Stimulated activated naive CD4-positive, alpha-beta T cell (primary cell): ENCODE data around the gene RPGR.

Source experiments
- DNase-seq, 6 experiments: peaks; one replicate each; lab custom pipeline; 2025; lab: John Stamatoyannopoulos, UW

RPGR gene

DNA sequence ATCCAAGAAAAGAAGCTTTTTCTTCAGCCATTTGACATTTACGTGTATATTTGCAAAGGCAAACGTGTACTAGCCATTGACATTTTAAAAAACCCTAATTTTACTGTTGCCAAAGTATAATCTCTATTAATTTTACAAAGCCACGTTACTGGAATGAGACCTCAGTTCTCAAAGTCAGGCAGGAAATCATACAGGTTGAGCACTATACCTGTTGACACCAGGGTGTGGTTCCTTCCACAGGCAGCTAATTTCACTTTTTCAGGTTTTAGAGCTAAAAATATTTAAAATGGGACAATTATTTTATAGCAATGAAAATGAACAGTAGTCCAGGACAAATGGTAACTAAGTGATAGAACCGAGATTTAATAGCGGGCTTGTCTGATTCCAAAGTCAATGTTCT, 6.5 kb downstream of the RPGR start:
- DNase-seq = no peak

DNA sequence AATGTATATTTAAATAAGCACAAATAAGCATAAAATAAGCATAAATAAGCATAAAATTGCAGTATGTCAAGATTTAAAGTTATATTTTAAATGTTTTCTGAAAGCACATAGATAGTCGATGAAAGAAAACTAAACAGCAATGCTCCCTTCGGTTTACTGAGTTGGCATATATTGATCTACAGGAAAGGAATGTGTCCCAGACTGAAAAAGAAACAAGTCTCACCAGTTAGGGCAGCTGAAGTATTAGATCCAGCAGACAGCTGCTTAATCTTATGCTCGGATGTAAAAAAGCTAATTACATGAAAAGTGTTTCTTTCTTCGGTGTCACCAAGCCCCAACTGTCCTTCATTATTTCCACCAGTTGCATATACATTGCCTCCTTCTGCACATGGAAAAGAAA, 8.7 kb downstream of the RPGR start:
- no peak for DNase-seq

DNA sequence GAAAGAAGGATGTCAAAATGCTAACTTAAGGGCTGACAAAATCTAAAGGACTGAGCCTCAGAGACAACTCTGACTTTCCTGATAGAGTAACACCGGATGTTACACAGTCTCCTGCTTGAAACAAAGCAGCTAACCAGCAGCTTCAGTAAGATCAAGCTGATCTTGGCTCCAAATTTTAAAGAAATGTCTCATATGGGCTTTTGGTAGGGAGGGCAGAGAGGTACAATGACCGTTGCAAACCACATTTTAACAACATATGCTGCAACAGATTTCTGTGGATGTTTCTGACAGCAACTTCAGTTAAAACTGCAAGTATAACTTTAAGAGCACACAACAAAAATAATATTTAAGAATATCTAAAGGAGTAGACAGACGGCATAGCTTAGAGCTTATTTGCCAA, 9.1 kb downstream of the RPGR start:
- DNase-seq = no peak

DNA sequence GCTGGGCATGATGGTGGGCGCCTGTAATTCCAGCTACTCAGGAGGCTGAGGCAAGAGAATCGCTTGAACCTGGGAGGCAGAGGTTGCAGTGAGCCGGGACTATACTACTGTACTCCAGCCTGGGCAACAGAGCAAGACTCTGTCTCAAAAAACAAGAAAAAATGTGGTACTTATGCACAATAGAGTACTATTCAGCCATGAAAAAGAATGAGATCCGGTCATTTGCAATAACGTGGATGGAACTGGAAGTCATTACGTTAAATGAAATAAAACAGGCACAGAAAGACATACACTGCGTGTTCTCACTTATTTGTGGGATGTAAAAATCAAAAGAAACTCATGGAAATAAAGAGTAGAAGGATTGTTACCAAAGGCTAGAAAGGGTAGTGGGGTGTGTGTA, 12.1 kb downstream of the RPGR start:
- no peak for DNase-seq

DNA sequence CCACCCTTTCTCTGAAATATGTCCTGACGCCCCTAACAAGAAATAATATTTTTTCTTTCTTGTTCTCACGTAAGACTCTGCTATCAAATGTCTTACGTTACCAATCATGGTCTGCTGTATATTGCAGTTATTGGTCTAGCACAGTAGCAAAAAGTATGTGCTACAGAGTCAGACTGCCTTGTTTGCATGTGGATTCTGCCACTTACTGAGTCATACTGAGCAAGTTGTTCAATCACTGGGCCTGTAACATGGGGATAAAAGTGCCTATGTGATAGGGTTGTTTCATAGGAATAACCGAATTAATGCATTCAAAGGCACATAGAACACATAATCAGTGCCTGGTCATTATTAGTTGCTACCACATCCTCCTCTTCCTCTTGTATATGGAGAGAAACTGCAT, 14.1 kb downstream of the RPGR start:
- no peak for DNase-seq

DNA sequence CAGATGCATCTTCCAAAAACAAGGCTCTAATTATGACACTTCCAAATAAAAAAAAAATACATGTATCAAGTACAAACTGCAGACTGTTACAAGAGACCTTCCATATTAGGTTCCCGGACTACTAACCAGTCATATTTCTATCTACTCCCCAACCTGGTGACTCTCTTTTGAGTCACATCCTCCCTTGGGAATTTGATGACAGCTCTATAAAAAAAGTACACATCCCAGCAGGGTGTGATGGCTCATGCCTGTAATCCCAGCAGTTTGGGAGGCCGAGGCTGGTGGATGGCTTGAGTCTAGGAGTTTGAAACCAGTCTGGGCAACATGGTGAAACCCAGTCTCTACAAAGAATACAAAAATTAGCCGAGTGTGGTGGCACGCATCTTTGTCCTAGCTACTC, 14.9 kb downstream of the RPGR start:
- DNase-seq = no peak

DNA sequence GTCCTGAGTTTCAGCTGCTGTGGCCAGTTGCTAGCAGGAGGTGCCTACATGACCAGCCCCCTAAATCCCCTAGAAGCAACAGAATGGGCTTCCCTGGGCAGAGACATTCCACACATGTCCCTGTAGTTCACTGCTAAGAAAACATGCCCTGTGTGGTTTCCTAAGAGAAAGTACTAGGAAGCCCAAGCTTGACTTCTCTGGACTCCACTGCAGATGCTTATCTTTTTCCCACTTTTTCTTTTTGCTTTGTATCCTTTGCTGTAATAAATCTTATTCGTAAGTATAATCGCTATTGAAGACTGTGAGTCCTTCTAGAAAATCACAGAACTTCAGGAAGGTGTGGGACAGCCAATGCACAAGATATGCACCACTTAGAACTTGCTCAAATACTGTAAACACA, 15.6 kb downstream of the RPGR start:
- DNase-seq = no peak

DNA sequence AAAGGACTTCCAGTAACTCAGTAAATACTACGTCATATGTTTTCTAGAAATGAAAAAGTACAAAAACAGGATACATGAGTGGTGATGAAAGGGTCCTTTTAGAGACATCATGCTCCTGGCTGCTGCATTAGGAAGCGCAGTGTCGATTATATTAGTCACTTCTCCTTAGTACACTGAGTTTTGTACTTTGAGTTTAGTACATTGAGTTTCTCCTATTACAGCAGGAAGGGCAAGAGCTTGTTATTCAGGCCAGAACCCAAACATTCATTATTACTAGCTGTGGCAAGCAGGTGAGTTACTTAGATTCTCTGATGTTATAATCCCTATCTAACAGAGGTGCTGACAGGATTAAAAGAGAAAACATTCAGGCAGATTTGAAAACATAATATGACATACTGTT, 21.3 kb downstream of the RPGR start:
- DNase-seq = no peak

DNA sequence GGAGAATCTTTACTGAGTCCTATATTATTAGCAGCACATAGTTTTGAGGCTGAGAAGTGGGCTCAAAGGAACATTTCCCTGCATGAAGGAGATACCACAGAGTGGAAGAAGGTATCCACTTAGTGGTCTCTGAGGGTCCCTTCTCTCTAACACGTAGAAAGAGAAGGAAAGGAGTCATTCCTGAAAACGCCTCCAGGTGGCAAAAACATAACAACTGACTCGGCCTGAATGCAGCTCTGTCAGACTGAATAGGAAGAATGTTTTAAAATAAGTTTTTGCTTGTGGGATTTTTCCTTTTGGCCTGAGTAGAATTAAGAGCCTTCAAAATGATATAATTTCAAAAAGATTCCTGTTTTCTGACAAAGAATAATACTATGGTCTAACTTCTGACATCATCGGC, 23.3 kb downstream of the RPGR start:
- DNase-seq = no peak

DNA sequence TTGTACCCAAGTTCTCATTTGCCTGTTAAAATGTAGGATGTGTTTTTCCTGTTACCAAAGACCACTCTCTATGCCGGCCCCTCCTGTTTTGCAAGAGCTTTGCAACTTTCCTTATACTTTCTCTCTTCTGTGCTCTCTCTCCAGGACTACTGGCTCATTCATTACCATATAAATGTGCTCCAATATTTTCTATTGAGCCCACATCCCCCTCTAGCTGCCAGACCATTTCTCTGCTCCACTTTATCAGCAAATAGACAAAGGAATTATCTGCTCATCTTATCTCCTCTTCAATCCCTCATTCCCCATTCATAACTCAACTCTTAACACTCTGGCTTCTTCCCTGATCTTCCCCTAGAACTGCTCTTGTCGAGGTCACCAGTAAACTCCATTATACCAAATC, 33.6 kb downstream of the RPGR start:
- DNase-seq = no peak

DNA sequence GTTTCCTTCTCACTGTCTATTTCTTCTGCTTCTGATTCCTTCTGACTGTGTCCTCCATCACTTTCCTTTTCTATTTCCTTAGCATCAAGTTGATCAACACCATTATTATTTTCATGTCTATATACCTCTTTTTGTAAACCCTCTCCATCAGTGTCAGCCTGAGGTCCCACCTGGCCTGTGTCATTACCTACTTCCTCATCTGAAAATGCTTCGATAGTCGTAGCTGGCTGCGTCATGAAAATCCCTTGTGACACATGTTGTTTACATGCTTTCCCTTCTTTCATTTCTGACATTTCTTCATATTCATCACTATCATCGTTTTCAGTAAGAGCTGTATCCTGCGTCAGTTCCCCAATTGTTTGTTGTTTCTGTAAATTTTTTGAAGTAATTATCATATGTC, 39.6 kb downstream of the RPGR start:
- no peak for DNase-seq

DNA sequence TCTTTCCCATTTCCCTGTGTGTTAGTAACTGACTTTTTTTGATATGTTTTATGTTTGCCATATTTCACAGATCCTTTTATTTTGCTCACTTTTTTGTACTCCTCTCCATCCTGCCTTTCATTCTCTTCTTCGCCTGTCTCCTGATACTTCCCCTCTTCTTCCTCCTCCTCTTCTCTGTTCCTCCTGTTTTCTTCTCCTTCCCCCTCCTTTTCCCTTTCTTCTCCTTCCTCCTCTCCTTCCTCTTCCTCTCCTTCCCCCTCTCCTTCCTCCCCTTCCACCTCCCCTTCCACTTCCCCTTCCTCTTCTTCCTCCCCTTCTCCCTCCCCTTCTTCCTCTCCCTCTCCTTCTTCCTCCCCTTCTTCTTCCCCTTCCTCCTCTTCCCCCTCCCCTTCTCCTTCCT, 41.7 kb downstream of the RPGR start:
- no peak for DNase-seq

DNA sequence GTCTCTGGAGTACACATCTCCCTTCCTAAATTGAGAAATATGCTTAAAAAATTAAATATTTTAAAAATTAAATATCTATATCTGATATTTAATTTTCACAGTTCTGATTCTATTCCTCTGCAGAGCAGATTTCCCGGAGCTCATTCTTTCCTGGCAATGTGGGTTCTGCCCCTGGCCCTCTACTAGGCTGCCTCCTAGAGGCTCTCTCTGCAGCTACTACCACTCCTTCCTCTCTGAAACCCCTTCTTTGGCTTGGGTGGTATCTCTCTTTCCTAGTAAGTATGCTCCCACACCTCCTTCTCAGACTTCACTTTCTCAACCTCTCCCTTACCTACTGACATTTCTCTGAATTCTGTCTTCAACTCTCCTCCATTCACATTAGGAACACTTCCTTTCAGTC, 45.3 kb downstream of the RPGR start:
- no peak for DNase-seq

DNA sequence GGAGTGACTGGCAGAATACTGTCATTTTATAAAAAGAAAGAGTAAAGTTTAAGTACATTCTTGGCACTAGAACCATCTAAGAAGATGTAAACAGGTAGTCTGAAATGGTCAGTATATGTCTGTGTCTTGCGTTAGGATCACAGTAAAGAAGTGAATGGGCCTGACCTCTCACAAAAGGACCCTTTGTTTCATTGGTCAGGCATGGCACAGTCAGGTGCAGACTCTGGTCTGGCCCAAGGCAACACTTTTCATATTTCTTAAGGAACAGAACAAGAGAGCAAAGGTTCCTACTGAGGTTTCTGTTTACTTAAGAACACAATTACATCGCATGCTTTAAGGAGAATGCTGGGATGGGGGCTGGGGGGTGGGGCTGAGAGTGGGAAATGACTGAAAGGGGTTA, 48.1 kb downstream of the RPGR start:
- no peak for DNase-seq

DNA sequence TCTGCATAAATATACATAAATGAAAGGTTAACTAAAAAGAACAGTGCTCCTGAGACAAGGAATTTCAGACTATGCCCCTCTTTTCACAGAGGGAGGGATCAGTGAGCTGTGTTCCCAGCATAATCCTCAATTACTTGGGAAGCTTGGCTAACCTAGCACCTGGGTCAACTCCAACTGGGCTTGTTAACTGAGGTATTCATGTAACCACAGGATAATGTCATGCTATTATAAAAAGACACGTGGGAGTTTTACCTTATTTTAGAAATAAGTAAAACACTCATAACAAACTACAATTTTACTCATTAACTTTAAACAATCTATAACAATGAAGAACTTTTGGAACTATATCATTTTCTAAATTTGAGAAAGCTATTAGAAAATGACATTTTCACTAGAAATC, 48.6 kb downstream of the RPGR start:
- DNase-seq = no peak

DNA sequence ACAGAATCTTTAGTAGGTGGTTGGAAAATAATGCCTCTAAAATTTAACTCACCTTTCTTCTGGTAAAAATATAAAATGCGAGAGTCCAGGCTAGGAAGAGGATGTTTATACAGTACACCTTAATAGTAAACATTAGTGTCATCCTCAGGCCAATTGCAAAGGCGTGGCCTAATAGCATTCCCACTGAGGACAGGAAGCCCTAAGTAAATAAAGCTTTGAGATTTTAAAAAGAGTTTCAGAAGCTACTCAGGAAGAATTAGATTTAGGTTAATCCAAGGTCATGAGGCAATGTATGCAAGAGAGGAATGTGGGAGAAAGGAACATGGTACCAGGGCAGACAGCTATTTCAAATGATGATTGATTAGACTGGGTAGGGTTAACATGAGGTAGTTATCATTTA, 49.5 kb downstream of the RPGR start:
- DNase-seq = no peak

DNA sequence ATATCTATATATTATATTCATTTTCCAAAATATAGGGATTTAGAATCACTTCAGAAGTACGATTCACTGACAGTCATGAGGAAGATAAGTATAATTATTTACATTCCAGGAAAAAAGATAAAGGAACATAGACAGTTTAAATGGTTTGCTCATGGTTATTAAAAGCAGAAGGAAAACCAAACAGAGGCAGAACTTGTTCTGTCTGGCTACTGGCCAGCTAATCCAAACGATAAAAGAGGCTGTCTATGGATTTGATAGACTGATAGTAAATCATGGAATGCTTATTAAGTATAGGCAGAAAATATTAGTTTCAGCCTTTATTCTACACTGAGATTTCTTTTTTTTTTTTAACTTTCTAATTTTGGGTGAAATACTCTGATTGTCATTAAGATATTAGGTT, 50.2 kb downstream of the RPGR start:
- DNase-seq = no peak

DNA sequence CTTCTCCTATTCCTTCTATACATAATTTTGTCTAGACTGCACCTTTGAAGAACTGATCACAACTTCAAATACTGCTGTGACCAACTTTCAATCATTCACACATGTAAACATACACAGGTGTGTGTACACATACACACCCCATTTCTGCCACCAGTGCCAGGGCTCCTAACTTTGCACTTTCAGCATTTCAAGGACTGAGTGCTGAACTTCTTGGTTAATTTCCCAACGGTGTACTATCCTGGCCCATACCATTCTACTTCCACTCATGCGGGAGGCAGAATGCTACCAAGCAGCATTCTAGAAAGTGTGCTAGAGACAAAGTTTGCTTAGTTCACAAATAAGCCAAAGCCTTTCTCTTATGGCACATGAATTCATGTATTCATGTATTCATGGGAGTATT, 51.2 kb downstream of the RPGR start:
- DNase-seq = no peak

DNA sequence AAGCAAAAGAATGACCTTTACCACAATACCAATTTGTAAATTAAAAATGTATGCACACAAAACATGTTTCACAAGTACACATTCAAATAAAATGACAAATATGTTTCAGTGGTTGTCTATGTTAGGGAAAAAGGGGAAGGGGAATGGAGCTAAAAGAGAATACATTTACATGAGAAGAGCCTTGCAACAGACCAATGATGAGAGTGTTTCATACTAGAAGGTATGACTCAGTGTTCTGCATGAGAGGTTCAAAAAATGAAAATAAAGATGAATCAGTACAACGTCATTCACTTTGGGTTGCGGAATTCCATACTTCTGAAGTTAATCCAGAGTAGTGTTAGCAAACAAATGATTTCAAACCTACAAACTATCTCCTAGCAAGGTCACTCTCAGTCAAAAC, 51.7 kb downstream of the RPGR start:
- no peak for DNase-seq

DNA sequence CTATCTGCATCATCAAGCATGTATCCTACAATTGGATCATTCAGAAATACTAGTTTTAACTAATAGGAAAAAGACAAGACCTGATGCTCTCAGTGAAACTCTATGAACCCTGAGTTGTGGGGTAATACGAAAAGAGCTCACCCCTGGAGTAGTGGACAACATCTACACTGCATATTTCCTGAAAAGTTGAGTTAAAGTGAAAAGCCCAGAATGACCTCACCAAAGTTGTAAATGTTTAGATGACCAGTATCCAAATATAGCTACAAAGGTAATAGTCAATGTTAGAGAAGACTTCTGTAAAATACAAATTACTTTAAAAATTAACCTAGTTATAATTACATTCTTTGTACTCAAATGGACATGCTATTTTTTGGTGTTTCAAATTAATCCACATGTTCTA, 53.9 kb downstream of the RPGR start:
- DNase-seq = no peak

DNA sequence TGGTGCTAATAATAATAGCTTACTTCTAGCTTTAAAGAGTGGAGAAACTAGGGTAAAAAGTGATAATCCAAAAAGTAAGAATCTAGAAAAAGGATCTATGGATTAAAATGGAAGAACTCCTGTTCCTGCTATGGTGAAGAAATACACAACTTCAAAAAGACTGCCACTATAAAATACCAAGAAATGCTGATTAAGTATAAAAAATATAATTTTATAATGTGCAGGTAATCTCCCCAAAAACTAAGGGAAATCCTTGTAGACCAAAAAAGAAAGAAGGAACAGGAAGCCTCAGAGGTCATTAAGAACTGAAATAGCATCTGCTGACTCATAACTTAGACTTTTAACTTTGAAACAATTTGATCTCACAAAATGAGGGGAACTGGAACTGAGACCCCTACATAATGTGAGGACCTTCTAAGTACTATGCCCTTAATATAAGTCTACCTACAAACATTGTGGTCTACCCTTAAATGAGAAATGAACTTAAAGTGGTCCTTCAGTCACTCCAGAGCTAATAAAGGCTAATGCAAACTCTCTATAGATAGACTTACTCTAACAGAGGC, 56.1 kb downstream of the RPGR start:
- no peak for DNase-seq

DNA sequence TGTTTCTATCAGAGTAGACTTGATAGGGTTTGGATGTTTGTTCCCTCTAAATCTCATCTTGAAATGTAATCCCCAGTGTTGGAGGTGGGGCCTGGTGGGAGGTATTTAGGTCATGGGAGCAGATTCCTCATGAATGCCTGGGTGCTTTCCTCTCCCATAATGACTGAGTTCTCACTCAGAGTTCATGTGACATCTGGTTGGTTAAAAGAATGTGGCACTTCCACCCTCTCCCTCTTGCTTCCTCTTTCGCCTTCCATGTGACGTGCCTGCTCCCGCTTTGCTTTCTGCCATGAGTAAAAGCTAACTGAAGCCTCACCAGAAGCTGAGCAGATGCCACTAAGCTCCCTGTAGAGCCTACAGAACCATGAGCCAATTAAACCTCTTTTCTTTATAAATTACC, 59.3 kb downstream of the RPGR start:
- DNase-seq = no peak

DNA sequence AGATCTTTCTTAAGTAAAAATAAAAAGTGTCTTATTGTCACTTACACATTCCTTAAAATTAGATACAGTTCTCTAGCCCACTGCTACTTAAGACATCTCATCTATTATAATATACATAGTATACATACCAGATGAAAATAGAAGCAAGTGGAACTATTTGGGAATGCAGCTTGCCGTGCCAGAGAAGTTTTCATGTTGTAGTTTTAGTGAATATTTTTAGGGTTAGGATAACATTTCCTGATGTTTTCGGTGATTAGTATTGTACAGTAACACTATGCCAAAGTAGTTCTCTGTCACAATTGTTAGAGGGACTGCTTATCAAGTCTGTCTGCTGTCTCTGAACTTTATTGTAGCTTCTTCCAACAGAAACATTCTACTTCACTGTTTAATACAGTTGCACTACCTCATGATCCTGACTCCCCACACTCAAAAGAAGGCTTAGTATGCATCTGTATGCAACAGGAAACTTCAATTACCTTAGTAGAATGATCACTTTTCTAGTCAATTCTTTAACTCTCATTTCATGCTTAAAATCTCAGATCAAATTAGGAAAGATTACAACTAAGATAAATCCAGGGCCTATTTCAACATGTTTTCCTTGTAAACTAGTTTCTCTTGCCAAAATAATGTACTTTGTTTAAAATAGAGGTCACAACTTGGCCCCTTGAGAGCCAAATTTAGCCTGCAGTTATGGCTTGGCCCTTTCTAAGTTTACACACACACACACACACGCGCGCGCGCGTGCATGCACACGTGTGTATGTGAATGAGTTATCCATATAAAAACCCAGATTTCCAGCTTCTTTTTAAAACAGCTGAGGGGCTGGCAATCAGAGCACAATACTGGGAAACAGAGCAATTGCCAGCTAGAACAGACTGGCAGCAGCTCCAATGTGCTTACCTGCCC, 64.3 kb downstream of the RPGR start:
- DNase-seq = no peak

DNA sequence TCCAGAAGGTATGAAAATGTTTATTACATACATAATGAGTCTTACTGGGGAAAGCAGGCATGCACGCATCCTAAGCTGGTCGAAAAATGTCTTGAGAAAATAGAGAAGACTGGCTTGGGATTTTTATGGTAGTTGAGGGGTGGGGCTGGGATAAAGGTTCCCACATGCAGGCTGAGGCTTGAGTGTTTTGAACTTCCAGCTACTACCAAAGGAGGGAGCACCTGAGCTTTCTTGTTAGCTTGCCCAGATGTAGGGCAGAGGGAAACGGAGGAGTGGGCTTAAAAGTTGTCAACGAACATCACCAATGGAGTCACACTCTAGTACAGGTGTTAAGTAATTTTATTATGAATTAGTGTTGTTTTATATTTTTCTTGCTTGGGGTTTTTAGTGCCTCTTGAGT, 67.1 kb downstream of the RPGR start:
- DNase-seq = no peak
